B cell (primary cell): ENCODE data around the gene CHST11.

Experiments used
- CTCF ChIP-seq: fragments of 200-600 bp; IDR thresholded peaks from one replicate; pipeline ENCODE4 v1.8.0; 2022; ENCODE audit warnings: antibody characterized with exemption, mild to moderate bottlenecking
- EZH2 ChIP-seq: IDR thresholded peaks from 2 replicates; pipeline ENCODE4 v1.6.1; 2012; ENCODE audit warnings: borderline replicate concordance, low read depth, mild to moderate bottlenecking, moderate library complexity, low read length; ENCODE audit not compliant: insufficient read depth, poor library complexity, severe bottlenecking

GRCh38 chr12:104567832-104568486 lies 111.2 kb downstream of the CHST11 start:
- no peak for TF ChIP-seq CTCF
- no peak for TF ChIP-seq EZH2
